GM23338 (cell line): ENCODE measurements around the gene AGAP2. TPM values are rescaled to one million over a fixed set of nuclear protein-coding genes. Genes with fewer than 3 reads are reported as not detected.

Experiments
- ATAC-seq: fragments of 200-7000 bp; cut with Tn5 transposase; 3 replicates; pipeline ENCODE4 v1.9.1; 2020
- DNase-seq: peaks from one replicate; pipeline ENCODE4 v3.0.0-alpha.2; 2015; ENCODE audit warnings: low spot score
- H2AFZ ChIP-seq: fragments of 200-600 bp; sonication (generic); 2 replicates; pipeline ENCODE4 v1.8.0; 2016; ENCODE audit warnings: antibody characterized with exemption, mild to moderate bottlenecking, moderate library complexity
- H3F3A ChIP-seq: fragments of 200-600 bp; sonication (generic); replicated peaks from 2 replicates; pipeline ENCODE4 v1.8.0; 2017; ENCODE audit warnings: antibody characterized with exemption, mixed run types, low read depth
- H3K27ac ChIP-seq: fragments of 200-600 bp; sonication (generic); 2 replicates; pipeline ENCODE4 v1.6.1; 2016; ENCODE audit warnings: low read depth
- H3K27me3 ChIP-seq: fragments of 200-600 bp; sonication (generic); 2 replicates; pipeline ENCODE4 v1.8.0; 2016; ENCODE audit warnings: mild to moderate bottlenecking, mixed run types, moderate library complexity; ENCODE audit not compliant: insufficient read depth
- H3K36me3 ChIP-seq: fragments of 200-600 bp; sonication (generic); 2 replicates; pipeline ENCODE4 v1.8.0; 2016; ENCODE audit warnings: mild to moderate bottlenecking; ENCODE audit not compliant: insufficient read depth
- H3K4me1 ChIP-seq: fragments of 200-600 bp; sonication (generic); 2 replicates; pipeline ENCODE4 v1.8.0; 2016; ENCODE audit warnings: mild to moderate bottlenecking, moderate library complexity; ENCODE audit not compliant: insufficient read depth
- H3K4me2 ChIP-seq: fragments of 200-600 bp; sonication (generic); 2 replicates; pipeline ENCODE4 v1.7.1; 2017; ENCODE audit warnings: mixed run types
- H3K4me3 ChIP-seq: fragments of 200-600 bp; sonication (generic); 2 replicates; pipeline ENCODE4 v1.6.1; 2016; ENCODE audit warnings: mixed run types
- H3K79me2 ChIP-seq: fragments of 200-600 bp; sonication (generic); replicated peaks from 2 replicates; pipeline ENCODE4 v1.8.0; 2017; ENCODE audit warnings: mild to moderate bottlenecking; ENCODE audit not compliant: insufficient read depth
- H3K9me2 ChIP-seq: fragments of 200-600 bp; sonication (generic); 2 replicates; pipeline ENCODE4 v1.8.0; 2017; ENCODE audit not compliant: insufficient read depth
- H4K20me1 ChIP-seq: fragments of 200-600 bp; sonication (generic); replicated peaks from 2 replicates; pipeline ENCODE4 v1.8.0; 2017; ENCODE audit warnings: mild to moderate bottlenecking; ENCODE audit not compliant: insufficient read depth
- H3K27ac Mint-ChIP-seq: 2 replicates; pipeline ENCODE4 v1.8.0; 2020; ENCODE audit warnings: inconsistent platforms, mild to moderate bottlenecking, moderate library complexity, mixed read lengths
- H3K27me3 Mint-ChIP-seq: 3 replicates; pipeline ENCODE4 v1.8.0; 2022; ENCODE audit warnings: low read depth, mild to moderate bottlenecking, moderate library complexity, mixed read lengths, inconsistent platforms; ENCODE audit not compliant: insufficient read depth, poor library complexity
- H3K36me3 Mint-ChIP-seq: 3 replicates; pipeline ENCODE4 v1.8.0; 2021; ENCODE audit warnings: low read depth, mild to moderate bottlenecking, inconsistent platforms, moderate library complexity, mixed read lengths
- H3K4me1 Mint-ChIP-seq: 3 replicates; pipeline ENCODE4 v1.8.0; 2020; ENCODE audit warnings: mild to moderate bottlenecking, inconsistent platforms, mixed read lengths
- H3K4me3 Mint-ChIP-seq: 3 replicates; pipeline ENCODE4 v1.8.0; 2021; ENCODE audit warnings: moderate library complexity, mild to moderate bottlenecking, inconsistent platforms, mixed read lengths
- H3K9me3 Mint-ChIP-seq: 3 replicates; pipeline ENCODE4 v1.8.0; 2020; ENCODE audit warnings: moderate library complexity, mild to moderate bottlenecking, inconsistent platforms, mixed read lengths
- CREB1 ChIP-seq: fragments of 250-450 bp; sonication (Bioruptor Pico); IDR thresholded peaks from 2 replicates; pipeline ENCODE4 v1.5.0; 2020; ENCODE audit warnings: low read depth, mild to moderate bottlenecking, moderate library complexity
- CTCF ChIP-seq, 2 experiments: fragments of 200-600 bp in 1 of 2; sonication (generic) in 1 of 2; conservative IDR thresholded peaks; 2 replicates each; pipeline versions ENCODE4 v1.5.1 to v1.6.1; 2016 to 2017; ENCODE audit warnings: antibody characterized with exemption in 2 of 2, low read depth in 2 of 2, mild to moderate bottlenecking in 2 of 2, moderate library complexity in 1 of 2
- EZH2 ChIP-seq: fragments of 200-600 bp; sonication (generic); IDR thresholded peaks from one replicate; pipeline ENCODE4 v1.8.0; 2017; ENCODE audit warnings: antibody characterized with exemption, mild to moderate bottlenecking, low read depth; ENCODE audit not compliant: unreplicated experiment
- EZH2phosphoT487 ChIP-seq: fragments of 200-600 bp; sonication (generic); IDR thresholded peaks from one replicate; pipeline ENCODE4 v1.8.1; 2018; ENCODE audit warnings: antibody characterized with exemption; ENCODE audit not compliant: unreplicated experiment
- JUNB ChIP-seq: IDR thresholded peaks from one replicate; pipeline ENCODE4 v1.6.1; 2016; ENCODE audit warnings: antibody characterized with exemption; ENCODE audit not compliant: unreplicated experiment
- NANOG ChIP-seq: IDR thresholded peaks from 2 replicates; pipeline ENCODE4 v1.6.1; 2016; ENCODE audit warnings: antibody characterized with exemption, borderline replicate concordance
- POLR2AphosphoS5 ChIP-seq: IDR thresholded peaks from 2 replicates; pipeline ENCODE4 v1.6.1; 2016; ENCODE audit warnings: antibody characterized with exemption, low read depth
- REST ChIP-seq: IDR thresholded peaks from one replicate; pipeline ENCODE4 v1.6.1; 2018; ENCODE audit warnings: antibody characterized with exemption; ENCODE audit not compliant: unreplicated experiment
- STAT1 ChIP-seq: IDR thresholded peaks from one replicate; pipeline ENCODE4 v1.6.1; 2016; ENCODE audit warnings: antibody characterized with exemption; ENCODE audit not compliant: unreplicated experiment
- ZNF114 ChIP-seq: fragments of 250-450 bp; sonication (Bioruptor Pico); IDR thresholded peaks from 2 replicates; pipeline ENCODE4 v1.5.0; 2020; ENCODE audit warnings: mild to moderate bottlenecking, moderate library complexity
- ZNF331 ChIP-seq: fragments of 250-450 bp; sonication (Bioruptor Pico); IDR thresholded peaks from 2 replicates; pipeline ENCODE4 v1.5.0; 2020; ENCODE audit warnings: low read depth, mild to moderate bottlenecking, moderate library complexity
- polyA plus RNA-seq: library from polyadenylated mRNA; unstranded; fragments of >200 nt; fragmentation: Nextera tagmentation; extraction: Ambion mirVana; gene quantifications from 2 replicates; pipeline ENCODE4 v1.2.1, GENCODE V29; 2016
- total RNA-seq: library from RNA; depleted of rRNA; stranded (reverse); fragments of >200 nt; shearing (Covaris generic); gene quantifications from 2 replicates; pipeline ENCODE4 v1.2.3, GENCODE V29; 2014

Gene AGAP2
- total and polyA plus RNA-seq, 2 experiments from 2014 or later: 0.36 to 1.3 TPM

GRCh38 chr12:57782608-57783465 lies 44.3 kb upstream of the AGAP2 start, which contains the start of gene TSFM (continued):
- TF ChIP-seq REST: peak; percentile 19
- TF ChIP-seq ZNF331 (CRISPR knock-in tag): no peak
- no peak for TF ChIP-seq NANOG
- TF ChIP-seq POLR2AphosphoS5: peak; percentile 91

- peaks cover 4% of the 10 kb centered on the region; the same call in 1 of the 3 replicates for H3K4me1 Mint-ChIP-seq
- peaks cover 5% of the 10 kb centered on the region for H3K27me3 Mint-ChIP-seq
- no peak overlapping the region for H3K4me2 ChIP-seq
- no peak overlapping the region for H3K27ac Mint-ChIP-seq
- peaks cover 23% of the 10 kb centered on the region for H3K36me3 Mint-ChIP-seq
- peak overlapping the region; percentile 100 for H3K4me3 Mint-ChIP-seq
- no peak for TF ChIP-seq POLR2AphosphoS5
- peaks cover 5% of the 10 kb centered on the region; the same call in 1 of the 2 replicates for H3K4me1 ChIP-seq
- DNase-seq: no peak
- peak overlapping the region; percentile 100; the same call in 1 of the 2 replicates for H3K4me3 ChIP-seq
- H4K20me1 ChIP-seq: peaks cover 1% of the 10 kb centered on the region
- H3K9me2 ChIP-seq: no peaks in the 10 kb centered on the region
- no peak for ATAC-seq
- no peak overlapping the region for H2AFZ ChIP-seq
- no peaks in the 10 kb centered on the region for H3K27me3 ChIP-seq
- no peaks in the 10 kb centered on the region for H3K9me3 Mint-ChIP-seq
- H3K79me2 ChIP-seq: peaks cover 18% of the 10 kb centered on the region
- no peak overlapping the region for H3K27ac ChIP-seq
- H3K36me3 ChIP-seq: peaks cover 18% of the 10 kb centered on the region; the same call in 1 of the 2 replicates
- no peaks in the 10 kb centered on the region for H3F3A ChIP-seq
Observed at GRCh38 chr12:57782243-57782607, 43.7 kb upstream of the AGAP2 start.

GRCh38 chr12:57781801-57782200 lies 43.3 kb upstream of the AGAP2 start:
- no peaks in the 10 kb centered on the region for H3F3A ChIP-seq
- TF ChIP-seq JUNB (no peak), ZNF331 (CRISPR knock-in tag) (no peak), CTCF (conservative IDR thresholded peaks at IDR 0.05; ENCODE audit: low read depth in 2 of 2) (no peak), NANOG (no peak), CREB1 (no peak), ZNF114 (no peak), EZH2 (no peak), STAT1 (no peak), EZH2phosphoT487 (no peak), POLR2AphosphoS5 (no peak), REST (no peak)

More at GRCh38 chr12:57781801-57782200, 43.3 kb upstream of the AGAP2 start:
- Histone ChIP-seq H3K9me2 (no peaks in the 10 kb centered on the region), H3K27me3 (no peaks in the 10 kb centered on the region), H4K20me1 (no peaks in the 10 kb centered on the region; the same call in none of the 2 replicates), H3K4me1 (peaks cover 5% of the 10 kb centered on the region; the same call in 1 of the 2 replicates), H3K4me3 (no peak overlapping the region), H3K36me3 (peaks cover 13% of the 10 kb centered on the region; the same call in 1 of the 2 replicates), H2AFZ (no peak overlapping the region), H3K79me2 (peaks cover 18% of the 10 kb centered on the region), H3K27ac (no peak overlapping the region), H3K4me2 (no peak overlapping the region)
- Mint-ChIP-seq H3K9me3 (no peaks in the 10 kb centered on the region), H3K27ac (no peak overlapping the region), H3K4me1 (peaks cover 4% of the 10 kb centered on the region; the same call in 1 of the 3 replicates), H3K27me3 (peaks cover 5% of the 10 kb centered on the region), H3K36me3 (peaks cover 20% of the 10 kb centered on the region), H3K4me3 (no peak overlapping the region; the same call in 2 of the 3 replicates)
- DNase-seq (no peak), ATAC-seq (no peak)
